Right cardiac atrium (tissue), 5 donors: Measurements from ENCODE around the gene SLC47A1. TPM values are rescaled to one million over a fixed set of nuclear protein-coding genes. Genes with fewer than 3 reads are reported as not detected.
"Not testable (repeated sequence)": the region's sequence is repeated elsewhere in the genome, so short reads cannot be mapped to it uniquely, and the experiment has no call there.

Experiments used
- ATAC-seq, 2 donors: fragments of 200-7000 bp; cut with Tn5 transposase; one replicate each; pipeline versions ENCODE4 v1.8.0 to v1.9.1; 2020; ENCODE audit warnings: moderate library complexity in 2 of 2, mild to moderate bottlenecking in 1 of 2
- DNase-seq, 3 donors: peaks; one replicate each; pipeline ENCODE4 v3.0.0-alpha.2; 2020
- H3K27ac ChIP-seq: one replicate; pipeline ENCODE4 v1.5.1; 2013; ENCODE audit warnings: mild to moderate bottlenecking, low read length, control low read depth, moderate library complexity
- H3K27me3 ChIP-seq: one replicate; pipeline ENCODE4 v1.6.1; 2013; ENCODE audit not compliant: control insufficient read depth, insufficient read depth
- H3K4me1 ChIP-seq: one replicate; pipeline ENCODE4 v1.6.1; 2013; ENCODE audit warnings: low read length; ENCODE audit not compliant: control insufficient read depth, insufficient read depth
- H3K4me3 ChIP-seq: one replicate; pipeline ENCODE4 v1.5.1; 2013; ENCODE audit warnings: low read length, control low read depth
- H3K9me3 ChIP-seq: one replicate; pipeline ENCODE4 v1.6.1; 2013; ENCODE audit warnings: low read length; ENCODE audit not compliant: control insufficient read depth
- WGBS: extraction: QIAGEN DNeasy Blood & Tissue Kit; methylation state at CpG from one replicate; pipeline ENCODE4 v1.1.7; 2013; 5-methylcytosine and 5-hydroxymethylcytosine counted together
- intact Hi-C, 4 donors: fragments of 100-400 bp; cut with DNase I; formaldehyde crosslinking; loops; one replicate each; pipeline versions ENCODE4 v1.11.0 to v1.14.0; 2022 to 2023
- polyA plus RNA-seq: library from polyadenylated mRNA; stranded (reverse); fragments of 200-250 nt; gene quantifications from one replicate; pipeline ENCODE4 v1.2.3, GENCODE V29; 2013
- total RNA-seq, 4 donors: library from RNA; stranded (reverse); fragmentation: NEBNext Ultra II Directional; extraction: Animal tissue kit (Norgen Biotek cat#: 25700); gene quantifications; one replicate each; pipeline ENCODE4 v1.2.1, GENCODE V29; 2021
- donor health status: healthy with polysubstance abuse.
- donor health status: DM: no; HTN: yes; CAD: no.
- donor health status: DM: no; HTN: no; CAD: no.
- donor health status: DM: no; HTN: yes; CAD: no; lungs with severe emphysema.
- donor health status: DM: yes; HTN: yes; CAD: no.

Gene SLC47A1
- total and polyA plus RNA-seq, 5 donors: 0.77 to 2.5 (median 2.1) TPM

DNA sequence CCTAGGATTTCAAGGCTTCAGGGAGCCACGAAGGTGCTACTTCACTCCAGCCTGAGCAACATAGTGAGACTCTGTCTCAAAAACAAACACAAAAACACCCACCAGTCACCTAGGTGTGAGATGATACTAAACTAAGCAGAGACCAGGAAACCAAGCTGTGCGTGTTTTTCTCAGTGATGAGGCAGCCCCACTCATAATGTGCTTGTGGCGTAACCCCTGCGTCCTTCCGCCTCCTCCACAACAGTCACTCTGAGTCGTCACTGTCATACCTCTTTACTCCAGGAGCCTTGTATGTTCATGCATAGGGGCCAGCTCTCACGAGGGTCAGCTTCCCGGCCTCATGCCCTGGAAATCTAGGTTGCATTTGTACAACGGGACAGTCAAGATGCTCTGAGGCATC, 31.1 kb upstream of the SLC47A1 start:
- Histone ChIP-seq H3K27me3 (no peaks in the 10 kb centered on the region), H3K4me1 (no peaks in the 10 kb centered on the region), H3K9me3 (no peaks in the 10 kb centered on the region), H3K4me3 (no peak overlapping the region), H3K27ac (no peak overlapping the region)
- intact Hi-C loops: no loop called here
- WGBS: 79% methylated on average over 9 of the region's 9 CpGs
- DNase-seq (no peak), ATAC-seq (no peak)

- not testable (repeated sequence) for H3K27ac ChIP-seq, DNase-seq, H3K9me3 ChIP-seq, H3K27me3 ChIP-seq, ATAC-seq, H3K4me1 ChIP-seq, H3K4me3 ChIP-seq
- 75% methylated on average over 2 of the region's 4 CpGs for WGBS
- intact Hi-C loops: loop anchor here in 1 of 4 donors (5.0 kb wide), 1 partner anchor 128 kb away; the partner anchor contains the start of gene MAPK7
Observed at GRCh38 chr17:19505561-19505960, 28.1 kb upstream of the SLC47A1 start.

- Histone ChIP-seq H3K4me3 (peak overlapping the region; percentile 72), H3K27ac (peak overlapping the region; percentile 66), H3K27me3 (no peaks in the 10 kb centered on the region), H3K4me1 (no peaks in the 10 kb centered on the region), H3K9me3 (no peaks in the 10 kb centered on the region)
- peak; percentile 85 to 94 (median 93) for DNase-seq
- under 1% methylated on average over 60 of the region's 60 CpGs for WGBS
- intact Hi-C loops: loop anchor here in 1 of 4 donors (5.0 kb wide), 1 partner anchor 131 kb away; the partner anchor contains the start of gene MAPK7
- ATAC-seq: peak; percentile 93 to 95
Observed at GRCh38 chr17:19507775-19508576, 25.7 kb upstream of the SLC47A1 start.

DNA sequence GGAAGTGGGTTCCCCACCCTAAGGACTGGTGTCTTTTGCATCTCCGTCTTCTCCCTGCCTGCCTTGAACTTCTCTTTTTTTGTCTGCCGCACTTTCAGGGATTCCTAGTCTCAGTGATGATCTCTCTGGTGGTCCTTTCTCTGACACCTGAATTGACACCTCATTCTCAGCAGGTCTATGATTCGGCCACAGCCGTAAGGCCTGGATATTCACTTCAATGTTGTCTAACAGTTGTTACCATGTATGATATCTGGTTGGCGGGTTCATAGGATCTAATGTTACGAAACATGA, 25.1 kb upstream of the SLC47A1 start:
- ATAC-seq (no peak), DNase-seq (no peak)
- Histone ChIP-seq H3K9me3 (no peaks in the 10 kb centered on the region), H3K4me3 (peak overlapping the region; percentile 72), H3K27ac (peak overlapping the region; percentile 66), H3K4me1 (no peaks in the 10 kb centered on the region), H3K27me3 (no peaks in the 10 kb centered on the region)
- intact Hi-C loops: loop anchor here in 1 of 4 donors (5.0 kb wide), 1 partner anchor 131 kb away; the partner anchor contains the start of gene MAPK7
- 43% methylated on average over 6 of the region's 6 CpGs for WGBS

- not testable (repeated sequence) for DNase-seq, H3K4me1 ChIP-seq, H3K4me3 ChIP-seq, H3K9me3 ChIP-seq, H3K27ac ChIP-seq, ATAC-seq, H3K27me3 ChIP-seq
- WGBS: 89% methylated on average over 5 of the region's 5 CpGs
- intact Hi-C loops: loop anchor here in 1 of 4 donors (5.0 kb wide), 1 partner anchor 132 kb away; the partner anchor contains the start of gene MAPK7
Observed at GRCh38 chr17:19509281-19509852, 24.3 kb upstream of the SLC47A1 start.

DNA sequence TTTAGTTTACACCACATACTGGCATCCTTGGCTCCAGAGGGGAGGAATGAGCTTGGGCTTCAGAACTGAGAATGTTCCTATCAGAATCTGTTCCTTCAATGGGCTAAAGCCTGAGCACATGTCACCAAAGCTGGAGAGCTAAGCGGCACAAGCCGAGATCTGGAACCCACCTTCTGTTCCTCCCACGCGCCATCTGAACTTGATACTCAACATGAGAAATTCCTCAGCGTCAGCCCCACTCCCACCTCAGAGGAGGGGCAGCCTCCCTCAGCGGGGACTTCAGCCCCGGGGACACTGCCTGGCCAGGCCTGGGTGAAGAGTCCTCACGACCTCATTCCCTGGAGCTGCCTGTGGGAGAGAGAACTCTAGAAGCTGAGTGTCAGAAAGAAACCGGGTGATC, 22.8 kb upstream of the SLC47A1 start:
- Histone ChIP-seq H3K27ac (no peak overlapping the region), H3K4me3 (no peak overlapping the region), H3K9me3 (no peaks in the 10 kb centered on the region), H3K4me1 (no peaks in the 10 kb centered on the region), H3K27me3 (no peaks in the 10 kb centered on the region)
- ATAC-seq (no peak), DNase-seq (no peak)
- intact Hi-C loops: loop anchor here in 2 of 4 donors (5.0 to 10.0 kb wide), 2 partner anchors 134 to 251 kb away; partner anchors contain the start of gene ALDH3A2 (in 2 of the 2)
- WGBS: 54% methylated on average over 9 of the region's 9 CpGs

DNA sequence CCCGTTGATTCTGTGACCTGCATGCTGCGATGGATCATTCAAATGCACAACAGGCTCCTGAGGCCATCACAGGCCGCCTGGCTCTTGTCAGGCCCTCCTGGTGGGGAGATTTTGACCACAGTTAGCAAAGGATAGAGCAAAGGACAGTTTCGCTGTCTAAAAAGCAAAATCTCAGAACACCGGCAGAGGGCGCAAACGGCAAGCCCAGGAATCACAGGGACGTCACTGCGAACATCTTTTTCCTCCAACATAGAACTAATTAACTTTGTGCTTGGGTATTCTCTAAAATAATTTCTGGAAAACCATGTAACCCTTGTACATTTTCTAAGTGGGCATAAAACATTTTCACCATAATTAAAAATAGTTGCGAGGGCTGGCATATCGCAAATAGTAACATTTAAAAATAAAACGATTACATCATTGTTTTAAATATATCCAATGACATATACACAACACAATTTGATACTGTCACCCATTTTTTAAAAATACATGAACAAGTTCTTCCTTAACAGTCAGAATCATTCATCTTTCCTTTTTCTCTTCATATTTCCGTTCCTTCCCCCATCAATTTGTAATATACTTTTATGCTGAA, 19.7 kb upstream of the SLC47A1 start:
- no peak overlapping the region for H3K4me3 ChIP-seq
- H3K27ac ChIP-seq: peak overlapping the region; percentile 74
- WGBS: 2% methylated on average over 13 of the region's 13 CpGs
- DNase-seq: peak; percentile 57 to 82 (median 82)
- H3K4me1 ChIP-seq: no peaks in the 10 kb centered on the region
- no peaks in the 10 kb centered on the region for H3K9me3 ChIP-seq
- peak; percentile 78 to 79 for ATAC-seq
- intact Hi-C loops: loop anchor here in 3 of 4 donors (2.0 to 10.0 kb wide), 4 partner anchors 131 to 253 kb away; partner anchors contain the start of gene ALDH3A2 (in 2 of the 3)
- no peaks in the 10 kb centered on the region for H3K27me3 ChIP-seq

DNA sequence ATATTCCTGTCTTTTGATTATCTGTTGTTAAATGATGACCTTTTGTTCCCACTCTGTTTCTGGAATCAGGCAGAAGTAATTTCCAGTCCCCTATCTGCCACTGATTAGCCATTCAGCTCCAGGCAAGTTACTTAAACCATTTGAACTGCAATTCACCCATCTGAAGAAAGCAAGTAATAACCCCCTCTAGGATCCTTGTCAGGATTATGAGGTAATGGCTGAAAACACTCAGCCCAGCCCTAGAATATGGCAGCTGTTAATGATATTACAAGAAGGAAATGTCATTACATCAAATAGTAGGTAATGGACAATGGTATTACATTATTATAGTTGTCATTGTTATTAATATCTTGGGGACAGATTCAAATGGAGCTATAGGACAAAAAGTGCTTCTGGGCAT, 16.0 kb upstream of the SLC47A1 start:
- Histone ChIP-seq H3K4me3 (no peak overlapping the region), H3K27me3 (no peaks in the 10 kb centered on the region), H3K4me1 (no peaks in the 10 kb centered on the region), H3K9me3 (no peaks in the 10 kb centered on the region), H3K27ac (no peak overlapping the region)
- ATAC-seq (no peak), DNase-seq (no peak)
- intact Hi-C loops: loop anchor here in 3 of 4 donors (5.0 to 10.0 kb wide), 2 partner anchors 127 to 245 kb away; partner anchors contain the start of gene ALDH3A2 (in 2 of the 3)

DNA sequence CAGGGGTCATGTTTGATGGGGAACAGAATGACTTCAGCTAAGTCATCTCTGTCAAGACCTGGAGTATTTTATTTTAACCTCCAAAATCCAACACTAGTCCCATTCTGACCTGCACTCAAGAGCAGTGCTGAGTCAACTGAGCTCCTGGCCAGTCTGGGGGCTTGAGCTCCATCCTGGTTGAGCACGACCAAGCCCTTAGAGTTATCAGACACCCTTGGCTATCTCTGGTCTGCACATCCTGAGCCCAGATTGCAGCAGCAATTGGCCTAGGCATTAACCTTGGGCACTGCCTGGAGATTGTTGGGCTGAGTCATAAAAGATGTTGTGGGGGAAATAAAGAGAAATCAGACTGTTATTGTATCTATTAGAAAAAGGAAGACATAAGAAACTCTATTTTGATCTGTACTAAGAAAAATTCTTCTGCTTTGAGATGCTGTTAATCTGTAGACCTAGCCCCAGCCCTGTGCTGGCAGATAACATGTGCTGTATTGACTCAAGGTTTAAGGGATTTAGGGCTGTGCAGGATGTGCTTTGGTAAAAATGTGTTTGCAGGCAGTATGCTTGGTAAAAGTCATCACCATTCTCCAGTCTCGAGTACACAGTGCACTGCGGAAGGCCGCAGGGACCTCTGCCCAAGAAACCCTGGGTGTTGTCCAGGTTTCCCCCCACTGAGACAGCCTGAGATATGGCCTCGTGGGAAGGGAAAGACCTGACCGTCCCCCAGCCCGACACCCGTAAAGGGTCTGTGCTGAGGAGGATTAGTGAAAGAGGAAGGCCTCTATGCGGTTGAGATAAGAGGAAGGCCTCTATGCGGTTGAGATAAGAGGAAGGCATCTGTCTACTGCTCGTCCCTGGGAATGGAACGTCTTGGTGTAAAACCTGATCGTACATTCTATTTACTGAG, 14.0 kb upstream of the SLC47A1 start:
- H3K27me3 ChIP-seq, H3K9me3 ChIP-seq, H3K4me3 ChIP-seq, H3K4me1 ChIP-seq, H3K27ac ChIP-seq, ATAC-seq, DNase-seq: not testable (repeated sequence)
- 38% methylated on average over 13 of the region's 13 CpGs for WGBS
- intact Hi-C loops: loop anchor here in 3 of 4 donors (5.0 to 10.0 kb wide), 2 partner anchors 125 to 243 kb away; partner anchors contain the start of gene ALDH3A2 (in 2 of the 3)

GRCh38 chr17:19520641-19521040, 13.0 kb upstream of the SLC47A1 start:
- H3K4me1 ChIP-seq: no peaks in the 10 kb centered on the region
- H3K4me3 ChIP-seq: no peak overlapping the region
- intact Hi-C loops: no loop called here
- DNase-seq: no peak
- no peaks in the 10 kb centered on the region for H3K27me3 ChIP-seq
- WGBS: 93% methylated on average over 5 of the region's 5 CpGs
- H3K27ac ChIP-seq: no peak overlapping the region
- no peak for ATAC-seq
- no peaks in the 10 kb centered on the region for H3K9me3 ChIP-seq
